Activated CD8-positive, alpha-beta memory T cell treated with anti-CD3 and anti-CD28 coated beads, Interleukin-2, amount 50 U/mL, for 1 hour (primary cell): ENCODE results near the gene ZFHX2.

Source experiments
- DNase-seq: peaks from one replicate; pipeline ENCODE4 v3.0.0-alpha.2; 2020; ENCODE audit errors: extremely low read depth

The ZFHX2 gene

GRCh38 chr14:23518709-23519108 is 32.9 kb downstream of the ZFHX2 start:
- no peak for DNase-seq

- DNase-seq: no peak
These were observed 33.8 kb downstream of the ZFHX2 start for GRCh38 chr14:23517650-23518326.

- no peak for DNase-seq
These were observed 37.0 kb downstream of the ZFHX2 start for GRCh38 chr14:23514644-23514957.

- DNase-seq: no peak
These were observed 37.5 kb downstream of the ZFHX2 start for GRCh38 chr14:23513818-23514643.

- no peak for DNase-seq
These were observed 38.4 kb downstream of the ZFHX2 start for GRCh38 chr14:23513005-23513817.

- no peak for DNase-seq
These were observed 39.4 kb downstream of the ZFHX2 start for GRCh38 chr14:23512156-23512555.

GRCh38 chr14:23494223-23494622 is 57.3 kb downstream of the ZFHX2 start:
- DNase-seq: no peak

- no peak for DNase-seq
These were observed 58.8 kb downstream of the ZFHX2 start for GRCh38 chr14:23492618-23493272.

- no peak for DNase-seq
These were observed 64.3 kb downstream of the ZFHX2 start for GRCh38 chr14:23487216-23487615.

GRCh38 chr14:23486036-23486435 is 65.5 kb downstream of the ZFHX2 start:
- no peak for DNase-seq

- no peak for DNase-seq
These were observed 66.2 kb downstream of the ZFHX2 start for GRCh38 chr14:23485326-23485725.

- DNase-seq: no peak
These were observed 68.2 kb downstream of the ZFHX2 start for GRCh38 chr14:23483236-23483854.

- no peak for DNase-seq
These were observed 68.8 kb downstream of the ZFHX2 start for GRCh38 chr14:23482823-23483148.

GRCh38 chr14:23481979-23482822 is 69.4 kb downstream of the ZFHX2 start:
- DNase-seq: no peak

- no peak for DNase-seq
These were observed 70.1 kb downstream of the ZFHX2 start for GRCh38 chr14:23481362-23481970.

GRCh38 chr14:23478109-23478759 is 73.3 kb downstream of the ZFHX2 start:
- DNase-seq: no peak

GRCh38 chr14:23470947-23471346 is 80.6 kb downstream of the ZFHX2 start:
- no peak for DNase-seq
